Keratinocyte (primary cell): ENCODE data around the gene KRTAP10-4. TPM values are rescaled to one million over a fixed set of nuclear protein-coding genes. Genes with fewer than 3 reads are reported as not detected.

Source experiments
- DNase-seq: peaks from one replicate; pipeline ENCODE4 v3.0.0-alpha.2; 2011; ENCODE audit warnings: low read depth, missing footprints, low spot score
- FAIRE-seq: peaks from 2 replicates; lab custom pipeline; 2011; peaks lifted over from hg19 to GRCh38; lab: Jason Lieb, UNC
- H2AFZ ChIP-seq: 2 replicates; pipeline ENCODE4 v1.6.0; 2012; ENCODE audit warnings: low read length, control low read depth, inconsistent platforms; ENCODE audit not compliant: control insufficient read depth
- H3K27ac ChIP-seq: 2 replicates; pipeline ENCODE4 v1.5.1; 2011; ENCODE audit warnings: low read length; ENCODE audit not compliant: control insufficient read depth, insufficient read depth
- H3K27me3 ChIP-seq: 3 replicates; pipeline ENCODE4 v1.6.0; 2011; ENCODE audit warnings: low read length; ENCODE audit not compliant: control insufficient read depth, insufficient read depth; ENCODE audit errors: extremely low read depth
- H3K36me3 ChIP-seq, 2 experiments: 2 replicates in 1 of 2; 3 replicates in 1 of 2; pipeline ENCODE4 v1.5.1; 2011; ENCODE audit warnings: low read length in 2 of 2, mild to moderate bottlenecking in 1 of 2; ENCODE audit not compliant: control insufficient read depth in 2 of 2, insufficient read depth in 2 of 2; ENCODE audit errors: extremely low read depth in 1 of 2
- H3K4me1 ChIP-seq: 3 replicates; pipeline ENCODE4 v1.5.1; 2011; ENCODE audit warnings: low read length; ENCODE audit not compliant: control insufficient read depth, insufficient read depth; ENCODE audit errors: extremely low read depth
- H3K4me2 ChIP-seq: 3 replicates; pipeline ENCODE4 v1.6.0; 2011; ENCODE audit warnings: low read depth, low read length; ENCODE audit not compliant: control insufficient read depth, insufficient read depth; ENCODE audit errors: extremely low read depth
- H3K4me3 ChIP-seq, 3 experiments: fragments of 200-600 bp in 1 of 3; sonication (generic) in 1 of 3; 2 replicates in 2 of 3; 3 replicates in 1 of 3; pipeline ENCODE4 v1.5.1; 2011 to 2016; ENCODE audit warnings: low read length in 3 of 3, mild to moderate bottlenecking in 3 of 3, control low read depth in 2 of 3, inconsistent platforms in 1 of 3, low read depth in 1 of 3, mixed read lengths in 1 of 3, mixed run types in 1 of 3, moderate library complexity in 1 of 3; ENCODE audit not compliant: control insufficient read depth in 2 of 3, insufficient read depth in 2 of 3; ENCODE audit errors: extremely low read depth in 1 of 3
- H3K79me2 ChIP-seq: 2 replicates; pipeline ENCODE4 v1.6.0; 2012; ENCODE audit warnings: low read length; ENCODE audit not compliant: control insufficient read depth, insufficient read depth
- H3K9ac ChIP-seq: 3 replicates; pipeline ENCODE4 v1.6.0; 2011; ENCODE audit warnings: low read length; ENCODE audit not compliant: control insufficient read depth, insufficient read depth; ENCODE audit errors: extremely low read depth
- H3K9me1 ChIP-seq: 3 replicates; pipeline ENCODE4 v1.6.0; 2011; ENCODE audit warnings: low read length; ENCODE audit not compliant: control insufficient read depth, insufficient read depth; ENCODE audit errors: extremely low read depth
- H3K9me3 ChIP-seq: 2 replicates; pipeline ENCODE4 v1.5.1; 2012; ENCODE audit warnings: low read depth, low read length; ENCODE audit not compliant: control insufficient read depth
- H4K20me1 ChIP-seq: 3 replicates; pipeline ENCODE4 v1.6.0; 2011; ENCODE audit warnings: low read length; ENCODE audit not compliant: control insufficient read depth, insufficient read depth; ENCODE audit errors: extremely low read depth
- CTCF ChIP-seq, 3 experiments: IDR thresholded peaks in 1 of 3; conservative IDR thresholded peaks in 1 of 3; optimal IDR thresholded peaks in 1 of 3; 2 replicates in 2 of 3; 3 replicates in 1 of 3; pipeline versions ENCODE3 to v1.5.1; 2011; ENCODE audit warnings: low read length in 3 of 3, mild to moderate bottlenecking in 3 of 3, moderate library complexity in 2 of 3, control low read depth in 1 of 3, inconsistent platforms in 1 of 3; ENCODE audit not compliant: insufficient read depth in 2 of 3; ENCODE audit errors: extremely low read depth in 1 of 3
- EZH2 ChIP-seq: IDR thresholded peaks from one replicate; pipeline ENCODE4 v1.6.1; 2012; ENCODE audit warnings: inconsistent platforms, mild to moderate bottlenecking, low read length, moderate library complexity
- dilution Hi-C: fragments of 300-500 bp; cut with MboI; formaldehyde crosslinking; loops from one replicate; pipeline ENCODE4 v1.7.0; 2020; ENCODE audit warnings: low sequenced_read_pairs; ENCODE audit not compliant: extremely low pct_ligation_motif_present
- polyA plus RNA-seq, 5 experiments: library from polyadenylated mRNA; depleted of rRNA in 3 of 5; stranded (reverse) in 3 of 5; stranded (forward) in 1 of 5; unstranded in 1 of 5; fragments of >200 nt; gene quantifications; 1 replicate in 1 of 5; 2 replicates in 3 of 5; 3 replicates in 1 of 5; pipeline versions ENCODE4 v1.2.1 to v1.2.3, GENCODE V29; 2011 to 2012; ENCODE audit warnings: missing spikeins in 2 of 5, low read depth in 1 of 5, low replicate concordance in 1 of 5

KRTAP10-4 gene
- polyA plus RNA-seq, 1 donor (not counting 4 experiments of a cell fraction or from before 2014, with no cell fraction given), result not detected

GRCh38 chr21:44582055-44582454, 8.5 kb downstream of the KRTAP10-4 start:
- dilution Hi-C loops, result no loop called here
- H3K9ac ChIP-seq, result no peak overlapping the region
- no peak overlapping the region for H3K27ac ChIP-seq
- H3K9me1 ChIP-seq, result no peaks in the 10 kb centered on the region
- H4K20me1 ChIP-seq, result no peaks in the 10 kb centered on the region
- H3K79me2 ChIP-seq, result no peaks in the 10 kb centered on the region
- TF ChIP-seq EZH2 (no peak), CTCF (optimal IDR thresholded peaks at IDR 0.05 in 1 of 3, IDR thresholded peaks at IDR 0.05 in 1 of 3, conservative IDR thresholded peaks at IDR 0.05 in 1 of 3; ENCODE audit: extremely low read depth in 1 of 3, insufficient read depth in 2 of 3, low read length in 3 of 3) (no peak)
- no peak overlapping the region for H2AFZ ChIP-seq
- peaks cover 11% of the 10 kb centered on the region for H3K9me3 ChIP-seq
- no peak overlapping the region for H3K4me2 ChIP-seq
- DNase-seq (no peak), FAIRE-seq (no peak)
- H3K4me3 ChIP-seq, result no peak overlapping the region
- H3K27me3 ChIP-seq, result no peaks in the 10 kb centered on the region
- H3K4me1 ChIP-seq, result no peaks in the 10 kb centered on the region
- no peaks in the 10 kb centered on the region for H3K36me3 ChIP-seq

GRCh38 chr21:44583089-44583799, 9.7 kb downstream of the KRTAP10-4 start:
- FAIRE-seq (no peak), DNase-seq (no peak)
- Histone ChIP-seq H3K9ac (no peak overlapping the region), H3K36me3 (no peaks in the 10 kb centered on the region), H3K27me3 (no peaks in the 10 kb centered on the region), H3K79me2 (no peaks in the 10 kb centered on the region), H3K4me1 (no peaks in the 10 kb centered on the region), H3K9me1 (no peaks in the 10 kb centered on the region), H2AFZ (no peak overlapping the region), H3K27ac (no peak overlapping the region), H3K4me2 (no peak overlapping the region), H3K4me3 (no peak overlapping the region), H4K20me1 (no peaks in the 10 kb centered on the region), H3K9me3 (peaks cover 11% of the 10 kb centered on the region)
- dilution Hi-C loops, result no loop called here
- TF ChIP-seq CTCF (optimal IDR thresholded peaks at IDR 0.05 in 1 of 3, IDR thresholded peaks at IDR 0.05 in 1 of 3, conservative IDR thresholded peaks at IDR 0.05 in 1 of 3; ENCODE audit: extremely low read depth in 1 of 3, insufficient read depth in 2 of 3, low read length in 3 of 3) (no peak), EZH2 (no peak)
